Fibroblast of skin of left quadriceps (primary cell): ENCODE measurements around the gene TYRO3.
"Not testable (repeated sequence)": the region's sequence is repeated elsewhere in the genome, so short reads cannot be mapped to it uniquely, and the experiment has no call there.

Source experiments
- DNase-seq, 2 experiments: peaks; one replicate each; pipeline ENCODE4 v3.0.0-alpha.2; 2013; ENCODE audit warnings: low read depth in 2 of 2

TYRO3 gene

DNA sequence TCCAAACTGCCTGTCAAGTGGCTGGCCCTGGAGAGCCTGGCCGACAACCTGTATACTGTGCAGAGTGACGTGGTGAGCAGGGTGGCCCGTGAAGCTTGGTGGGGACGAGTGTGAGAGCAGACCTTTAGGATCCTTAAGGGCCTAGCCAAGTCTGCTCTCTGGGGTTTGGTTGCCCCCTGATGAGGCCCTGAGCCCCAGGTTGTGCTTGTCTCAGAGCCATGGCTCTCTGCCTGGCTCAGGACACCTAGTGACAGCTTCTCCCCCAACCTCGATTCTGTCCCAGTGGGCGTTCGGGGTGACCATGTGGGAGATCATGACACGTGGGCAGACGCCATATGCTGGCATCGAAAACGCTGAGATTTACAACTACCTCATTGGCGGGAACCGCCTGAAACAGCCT lies 14.4 kb downstream of the TYRO3 start:
- DNase-seq, result no peak

DNA sequence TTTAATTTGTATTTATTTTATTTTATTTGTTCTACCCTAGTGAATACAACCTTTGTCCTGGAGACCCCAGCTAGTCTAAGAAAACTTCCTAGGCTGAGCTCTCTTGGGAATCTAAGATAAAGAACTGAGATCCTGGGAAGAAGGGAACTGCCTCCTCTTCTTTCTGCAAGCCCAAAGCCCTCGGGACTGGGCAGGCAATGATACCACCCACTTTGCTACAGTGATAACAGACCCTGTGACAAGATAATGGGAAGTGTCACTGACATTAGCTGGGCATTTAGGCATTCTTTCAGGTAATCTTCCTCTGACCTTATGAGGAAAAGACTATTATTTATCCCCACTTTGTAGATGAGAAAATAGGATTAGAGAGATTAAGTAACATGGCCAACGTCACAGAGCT lies 15.1 kb downstream of the TYRO3 start:
- DNase-seq, result no peak

DNA sequence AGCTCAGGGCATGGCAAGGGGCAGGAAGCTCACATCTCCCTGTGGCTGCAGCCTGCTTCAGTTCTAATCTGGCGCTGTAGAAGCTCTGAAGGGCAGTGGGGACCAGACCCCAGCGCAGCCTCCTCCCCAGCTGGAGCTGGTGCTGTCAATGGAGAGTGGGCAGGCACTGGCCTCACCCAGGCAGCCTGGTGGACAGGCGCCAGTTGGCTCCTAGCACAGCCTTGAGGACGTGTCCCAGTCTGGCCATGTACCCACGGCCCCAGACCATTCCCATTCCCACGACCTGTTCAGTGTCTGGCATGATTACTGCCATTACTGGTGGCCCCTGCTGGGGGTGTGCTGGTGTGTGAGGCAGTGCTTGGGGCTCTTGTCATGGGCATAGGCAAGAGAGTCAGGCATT lies 16.3 kb downstream of the TYRO3 start:
- DNase-seq, result no peak

DNA sequence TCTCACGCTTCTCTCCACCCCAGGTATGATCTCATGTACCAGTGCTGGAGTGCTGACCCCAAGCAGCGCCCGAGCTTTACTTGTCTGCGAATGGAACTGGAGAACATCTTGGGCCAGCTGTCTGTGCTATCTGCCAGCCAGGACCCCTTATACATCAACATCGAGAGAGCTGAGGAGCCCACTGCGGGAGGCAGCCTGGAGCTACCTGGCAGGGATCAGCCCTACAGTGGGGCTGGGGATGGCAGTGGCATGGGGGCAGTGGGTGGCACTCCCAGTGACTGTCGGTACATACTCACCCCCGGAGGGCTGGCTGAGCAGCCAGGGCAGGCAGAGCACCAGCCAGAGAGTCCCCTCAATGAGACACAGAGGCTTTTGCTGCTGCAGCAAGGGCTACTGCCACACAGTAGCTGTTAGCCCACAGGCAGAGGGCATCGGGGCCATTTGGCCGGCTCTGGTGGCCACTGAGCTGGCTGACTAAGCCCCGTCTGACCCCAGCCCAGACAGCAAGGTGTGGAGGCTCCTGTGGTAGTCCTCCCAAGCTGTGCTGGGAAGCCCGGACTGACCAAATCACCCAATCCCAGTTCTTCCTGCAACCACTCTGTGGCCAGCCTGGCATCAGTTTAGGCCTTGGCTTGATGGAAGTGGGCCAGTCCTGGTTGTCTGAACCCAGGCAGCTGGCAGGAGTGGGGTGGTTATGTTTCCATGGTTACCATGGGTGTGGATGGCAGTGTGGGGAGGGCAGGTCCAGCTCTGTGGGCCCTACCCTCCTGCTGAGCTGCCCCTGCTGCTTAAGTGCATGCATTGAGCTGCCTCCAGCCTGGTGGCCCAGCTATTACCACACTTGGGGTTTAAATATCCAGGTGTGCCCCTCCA lies 19.1 kb downstream of the TYRO3 start:
- DNase-seq, result no peak

DNA sequence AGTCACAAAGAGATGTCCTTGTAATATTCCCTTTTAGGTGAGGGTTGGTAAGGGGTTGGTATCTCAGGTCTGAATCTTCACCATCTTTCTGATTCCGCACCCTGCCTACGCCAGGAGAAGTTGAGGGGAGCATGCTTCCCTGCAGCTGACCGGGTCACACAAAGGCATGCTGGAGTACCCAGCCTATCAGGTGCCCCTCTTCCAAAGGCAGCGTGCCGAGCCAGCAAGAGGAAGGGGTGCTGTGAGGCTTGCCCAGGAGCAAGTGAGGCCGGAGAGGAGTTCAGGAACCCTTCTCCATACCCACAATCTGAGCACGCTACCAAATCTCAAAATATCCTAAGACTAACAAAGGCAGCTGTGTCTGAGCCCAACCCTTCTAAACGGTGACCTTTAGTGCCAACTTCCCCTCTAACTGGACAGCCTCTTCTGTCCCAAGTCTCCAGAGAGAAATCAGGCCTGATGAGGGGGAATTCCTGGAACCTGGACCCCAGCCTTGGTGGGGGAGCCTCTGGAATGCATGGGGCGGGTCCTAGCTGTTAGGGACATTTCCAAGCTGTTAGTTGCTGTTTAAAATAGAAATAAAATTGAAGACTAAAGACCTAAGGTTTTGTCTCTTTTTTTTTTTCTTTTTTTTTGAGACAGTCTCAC lies 19.8 kb downstream of the TYRO3 start:
- DNase-seq, result no peak

DNA sequence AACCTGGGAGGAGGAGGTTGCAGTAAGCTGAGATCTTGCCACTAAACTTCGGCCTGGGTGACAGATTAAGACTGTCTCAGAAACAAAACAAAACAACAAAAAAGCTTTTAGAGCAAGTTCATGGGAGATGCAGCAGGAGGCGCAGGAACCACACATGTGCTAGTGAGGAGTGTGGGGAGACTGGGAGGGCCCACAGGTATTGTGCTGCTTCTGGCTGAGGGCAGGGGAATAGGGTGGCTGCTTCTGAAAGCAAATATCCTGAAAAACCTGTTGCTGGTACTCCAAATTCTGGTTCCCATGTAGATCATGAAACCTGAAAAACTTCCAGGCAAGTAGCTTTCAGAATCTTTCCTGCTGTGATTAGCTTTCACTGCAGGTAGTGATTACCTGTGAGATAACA lies 22.1 kb downstream of the TYRO3 start:
- no peak for DNase-seq

DNA sequence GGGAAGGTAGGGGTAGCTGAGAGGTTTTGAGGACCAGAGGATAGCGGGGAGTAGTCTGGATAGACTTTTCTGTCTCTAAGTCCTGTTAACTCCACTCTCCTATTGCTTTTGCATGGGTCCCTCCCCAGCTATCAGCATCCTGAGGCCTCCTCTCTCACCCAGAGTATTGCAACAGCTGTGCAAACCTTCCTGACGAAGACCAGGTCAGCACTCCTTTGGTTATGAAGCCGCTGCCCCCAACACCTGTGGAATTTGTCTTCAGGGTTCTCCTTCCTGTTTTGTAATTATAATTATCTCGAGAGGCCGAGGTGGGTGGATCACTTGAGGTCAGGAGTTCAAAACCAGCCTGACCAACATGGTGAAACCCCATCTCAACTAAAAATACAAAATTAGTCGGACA lies 24.8 kb downstream of the TYRO3 start:
- DNase-seq, result no peak

DNA sequence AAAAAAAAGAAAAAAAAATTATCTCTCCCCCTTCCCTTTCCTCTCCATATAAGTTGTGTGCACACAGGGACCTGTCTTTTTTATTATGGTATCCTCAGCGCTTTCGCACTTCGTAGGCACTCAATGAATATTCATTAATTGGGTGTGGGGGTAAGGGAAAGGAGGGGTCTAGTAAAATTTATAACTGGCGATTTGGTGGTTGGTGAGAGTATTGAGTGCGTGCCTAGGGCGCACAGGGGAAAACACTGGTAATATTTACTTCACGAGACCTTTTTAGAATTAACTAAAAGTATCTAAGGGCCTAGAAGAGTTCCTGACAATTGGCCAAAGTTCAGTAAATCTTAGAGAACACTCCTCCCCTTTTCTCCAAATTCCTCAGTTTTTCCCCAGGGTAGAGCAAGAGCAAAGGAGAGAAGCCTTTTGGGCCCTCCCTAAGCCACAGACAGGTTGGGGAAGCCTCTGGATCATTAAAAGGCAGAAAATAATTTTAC lies 25.7 kb downstream of the TYRO3 start:
- DNase-seq, result no peak

DNA sequence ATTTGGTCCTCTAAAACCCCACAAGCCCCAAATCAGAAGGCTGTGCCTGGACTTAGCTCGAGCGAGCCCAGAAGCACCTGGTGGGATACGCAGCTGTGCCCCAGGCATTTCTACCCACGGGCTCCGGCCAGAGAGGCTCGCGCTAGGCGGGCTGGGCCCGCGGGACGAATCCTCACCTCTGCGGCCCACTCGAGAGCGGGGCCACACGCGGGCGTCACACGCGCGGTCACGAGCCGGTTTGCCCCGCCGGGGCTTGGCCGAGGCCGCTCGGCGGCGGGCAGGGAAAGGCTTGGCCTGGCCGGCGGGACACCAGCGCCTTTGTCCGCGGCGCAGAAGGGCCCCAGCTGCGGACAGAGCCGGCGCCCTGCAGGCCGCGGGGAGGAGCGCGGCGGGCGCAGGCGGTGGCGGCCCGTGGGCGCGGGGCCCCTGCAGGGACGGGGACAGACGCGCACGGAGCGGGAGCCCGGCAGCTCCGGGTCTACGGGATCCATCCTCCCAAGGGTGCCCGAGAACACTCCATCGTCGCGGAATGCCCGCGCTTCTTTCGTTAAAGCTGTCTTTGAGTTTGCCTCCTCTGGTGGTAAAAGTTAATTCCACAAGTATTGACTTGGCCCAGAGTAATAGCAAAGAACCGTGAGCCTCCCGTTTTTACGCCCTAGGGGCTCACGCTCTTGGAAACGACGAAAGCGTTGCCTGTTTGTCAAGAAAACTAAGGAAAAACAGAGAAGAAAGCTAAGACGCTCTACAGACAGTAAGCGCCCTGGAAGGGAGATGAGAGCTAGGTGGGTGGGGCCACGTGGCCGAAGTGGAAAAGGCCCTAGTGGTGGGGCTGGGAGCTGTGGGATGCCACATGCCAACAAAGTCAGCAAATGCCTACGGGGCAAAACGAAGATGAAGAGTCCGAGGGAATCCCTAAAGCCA lies 26.4 kb downstream of the TYRO3 start:
- DNase-seq, result no peak

DNA sequence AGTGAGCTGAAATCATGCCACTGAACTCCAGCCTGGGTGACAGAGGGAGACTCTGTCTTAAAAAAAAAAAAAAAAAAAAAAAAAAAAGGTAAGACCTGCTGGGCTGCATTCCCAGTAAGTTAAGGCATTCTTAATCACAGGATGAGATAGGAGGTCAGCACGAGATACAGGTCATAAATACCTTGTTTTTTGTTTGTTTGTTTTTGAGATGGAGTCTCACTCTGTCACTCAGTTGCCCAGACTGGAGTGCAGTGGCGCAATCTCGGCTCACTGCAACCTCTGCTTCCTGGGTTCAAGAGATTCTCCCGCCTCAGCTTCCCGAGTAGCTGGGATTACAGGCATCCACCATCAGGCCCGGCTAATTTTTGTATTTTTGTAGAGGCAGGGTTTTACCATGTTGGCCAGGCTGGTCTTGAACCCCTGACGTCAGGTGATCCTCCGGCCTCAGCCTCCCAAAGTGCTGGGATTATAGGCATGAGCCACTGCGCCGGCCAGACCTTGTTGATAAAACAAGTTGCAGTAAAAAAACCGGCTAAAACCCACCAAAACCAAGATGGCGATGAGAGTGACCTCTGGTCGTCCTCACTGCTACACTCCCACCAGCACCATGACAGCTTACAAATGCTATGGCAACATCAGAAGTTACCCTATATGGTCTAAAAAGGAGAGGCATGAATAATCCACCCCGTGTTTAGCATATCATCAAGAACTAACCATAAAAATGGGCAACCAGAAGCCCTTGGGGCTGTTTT lies 27.7 kb downstream of the TYRO3 start:
- DNase-seq, result not testable (repeated sequence)

DNA sequence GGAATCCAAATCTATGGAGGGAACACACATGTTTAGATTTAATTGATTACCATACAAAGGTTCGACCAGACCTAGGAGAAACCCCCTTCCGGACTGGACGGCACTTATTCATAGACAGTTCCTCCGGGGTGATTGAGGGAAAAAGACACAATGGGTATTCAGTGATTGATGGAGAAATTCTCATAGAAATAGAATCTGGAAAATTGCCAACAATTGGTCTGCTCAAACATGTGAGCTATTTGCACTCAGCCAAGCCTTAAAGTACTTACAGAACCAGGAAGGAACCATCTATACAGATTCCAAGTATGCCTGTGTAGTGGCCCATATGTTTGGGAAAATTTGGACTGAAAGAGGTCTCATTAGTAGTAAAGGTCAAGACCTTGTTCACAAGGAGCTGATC lies 30.0 kb downstream of the TYRO3 start:
- DNase-seq, result not testable (repeated sequence)

DNA sequence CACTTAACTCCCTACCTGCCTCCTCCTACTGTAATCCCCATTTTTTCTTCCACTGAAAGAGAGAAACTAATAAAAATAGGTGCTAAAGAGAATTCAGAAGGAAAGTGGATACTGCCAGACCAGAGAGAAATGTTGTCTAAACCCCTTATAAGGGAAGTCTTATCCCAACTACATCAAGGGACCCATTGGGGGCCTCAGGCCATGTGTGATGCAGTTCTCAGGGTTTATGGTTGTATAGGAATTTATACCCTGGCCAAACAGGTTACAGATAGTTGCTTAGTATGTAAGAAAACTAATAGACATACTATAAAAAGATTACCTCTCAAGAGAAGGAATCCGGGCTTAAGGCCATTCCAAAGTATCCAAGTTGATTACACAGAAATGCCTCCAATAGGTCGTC lies 30.6 kb downstream of the TYRO3 start:
- not testable (repeated sequence) for DNase-seq

DNA sequence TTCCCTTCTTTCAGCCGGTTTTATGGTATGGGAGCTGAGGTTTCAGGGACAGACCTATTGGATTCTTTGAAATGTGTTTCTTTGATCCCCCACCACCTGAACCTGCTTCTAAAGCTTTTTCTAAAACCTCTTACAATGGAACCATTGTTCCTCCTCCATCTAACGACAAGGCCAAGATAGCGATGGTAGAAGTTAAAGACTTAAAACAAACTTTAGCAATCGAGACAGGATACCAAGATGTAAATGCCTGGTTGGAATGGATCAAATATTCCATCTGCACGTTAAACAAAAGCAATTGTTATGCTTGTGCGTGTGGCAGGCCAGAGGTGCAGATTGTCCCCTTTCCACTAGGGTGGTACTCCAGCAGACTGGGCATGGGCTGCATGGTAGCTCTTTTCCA lies 32.2 kb downstream of the TYRO3 start:
- not testable (repeated sequence) for DNase-seq

DNA sequence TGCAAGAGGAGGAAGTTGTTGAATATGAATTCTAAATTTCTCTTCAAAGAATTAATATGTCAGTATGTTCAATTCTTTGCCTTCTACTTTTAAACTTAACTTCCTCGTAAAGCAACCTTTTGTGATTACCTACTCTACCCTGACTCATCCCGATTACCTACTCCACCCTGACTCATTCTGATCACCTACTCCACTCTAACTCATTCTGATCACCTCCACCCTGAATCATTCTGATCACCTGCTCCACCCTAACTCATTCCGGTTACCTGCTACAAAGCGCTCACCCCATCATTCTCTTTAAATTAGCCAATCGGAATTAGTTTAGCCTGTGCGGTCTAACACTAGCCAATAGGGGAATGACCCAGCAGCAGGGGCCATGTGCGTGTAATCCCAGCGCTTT lies 33.7 kb downstream of the TYRO3 start:
- not testable (repeated sequence) for DNase-seq

DNA sequence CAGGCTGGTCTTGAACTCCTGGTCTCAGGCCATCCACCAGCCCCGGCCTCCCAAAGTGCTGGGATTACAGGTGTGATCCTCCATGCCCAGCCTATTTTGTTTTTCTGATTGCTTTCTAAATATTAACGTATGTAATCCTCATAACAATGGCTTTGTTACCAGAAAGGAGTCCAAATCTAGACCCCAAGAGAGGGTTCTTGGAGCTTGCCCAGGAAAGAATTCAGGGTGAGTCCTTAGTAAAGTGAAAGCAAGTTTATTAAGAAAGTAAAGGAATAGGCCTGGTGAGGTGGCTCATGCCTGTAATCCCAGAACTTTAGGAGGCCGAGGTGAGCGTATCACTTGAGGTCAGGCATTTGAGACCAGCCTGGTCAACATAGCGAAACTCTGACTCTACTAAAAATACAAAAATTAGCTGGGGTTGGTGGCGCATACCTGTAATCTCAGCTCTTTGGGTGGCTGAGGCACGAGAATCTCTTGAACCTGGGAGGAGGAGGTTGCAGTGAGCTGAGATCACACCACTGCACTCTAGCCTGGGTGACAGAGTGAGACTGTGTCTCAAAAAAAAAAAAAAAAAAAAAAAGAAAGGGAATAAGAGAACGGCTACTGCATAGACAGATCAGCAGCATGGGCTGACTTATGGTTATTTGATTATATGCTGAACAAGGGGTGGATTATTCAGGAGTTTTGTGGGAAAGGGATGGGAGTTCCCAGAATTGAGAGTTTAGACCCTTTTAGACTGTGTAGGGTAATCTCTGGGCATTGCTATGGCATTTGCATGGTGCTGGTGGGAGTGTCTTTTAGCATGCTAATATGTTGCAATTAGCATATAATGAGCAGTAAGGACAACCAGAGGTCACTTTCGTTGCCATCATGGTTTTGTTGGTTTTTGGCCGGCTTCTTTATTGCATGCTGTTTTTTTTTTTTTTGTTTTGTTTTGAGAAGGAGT lies 36.1 kb downstream of the TYRO3 start:
- no peak for DNase-seq

DNA sequence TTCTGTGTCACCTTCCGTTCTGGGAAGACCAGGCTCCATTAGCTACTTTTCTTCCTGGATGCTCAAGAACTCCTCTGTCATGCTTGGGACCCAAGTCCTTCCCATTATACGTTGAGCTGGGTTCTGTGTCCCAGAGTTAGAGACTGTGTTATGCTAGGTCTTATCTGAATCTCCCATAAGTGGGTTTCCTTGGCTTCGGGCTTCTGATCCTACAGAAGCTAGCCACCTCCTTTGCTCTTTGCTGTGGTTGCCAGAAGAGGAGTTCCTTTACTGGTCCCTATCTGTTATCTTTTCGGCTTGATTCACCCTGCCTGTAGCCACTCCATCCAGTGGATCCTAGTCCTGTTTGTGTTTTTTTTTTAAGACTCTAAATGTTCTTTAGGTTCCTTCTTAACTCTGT lies 38.0 kb downstream of the TYRO3 start:
- DNase-seq, result no peak

DNA sequence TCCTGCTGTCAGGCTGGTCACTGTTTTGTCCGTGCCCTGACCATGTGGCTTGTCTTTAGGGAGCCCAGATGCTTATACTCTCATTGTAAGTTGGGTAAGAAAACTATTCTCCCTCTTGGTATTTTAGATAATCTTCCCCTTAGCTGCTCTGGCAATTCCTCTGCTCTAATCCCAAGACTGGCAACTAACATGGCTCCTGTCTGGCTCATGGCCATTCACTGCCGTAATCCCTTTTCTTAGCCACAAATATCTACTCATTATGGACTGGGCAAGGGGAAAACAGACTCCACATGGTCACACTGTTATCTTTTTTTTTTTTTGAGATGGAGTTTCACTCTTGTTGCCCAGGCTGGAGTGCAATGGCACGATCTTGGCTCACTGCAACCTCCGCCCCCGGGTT lies 38.8 kb downstream of the TYRO3 start:
- no peak for DNase-seq

DNA sequence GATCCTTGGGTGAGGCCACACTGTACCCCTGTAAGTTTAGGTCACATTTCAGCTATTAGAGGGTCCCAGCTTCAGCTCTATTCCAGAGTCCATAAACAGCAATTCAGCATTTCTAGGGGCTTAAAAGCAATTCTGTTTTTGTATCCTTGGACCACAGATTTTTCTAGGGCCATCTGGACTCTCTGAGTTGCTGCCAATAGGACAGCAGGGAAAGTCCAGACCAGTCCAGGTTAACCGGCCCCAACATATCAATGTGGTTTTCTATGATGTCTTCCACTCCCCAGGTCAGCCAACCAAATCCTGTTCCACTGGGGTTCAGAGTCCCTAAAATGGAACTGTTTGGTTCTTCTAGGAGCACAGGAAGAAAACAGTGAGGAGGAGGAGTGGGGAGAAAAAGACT lies 40.0 kb downstream of the TYRO3 start:
- no peak for DNase-seq

DNA sequence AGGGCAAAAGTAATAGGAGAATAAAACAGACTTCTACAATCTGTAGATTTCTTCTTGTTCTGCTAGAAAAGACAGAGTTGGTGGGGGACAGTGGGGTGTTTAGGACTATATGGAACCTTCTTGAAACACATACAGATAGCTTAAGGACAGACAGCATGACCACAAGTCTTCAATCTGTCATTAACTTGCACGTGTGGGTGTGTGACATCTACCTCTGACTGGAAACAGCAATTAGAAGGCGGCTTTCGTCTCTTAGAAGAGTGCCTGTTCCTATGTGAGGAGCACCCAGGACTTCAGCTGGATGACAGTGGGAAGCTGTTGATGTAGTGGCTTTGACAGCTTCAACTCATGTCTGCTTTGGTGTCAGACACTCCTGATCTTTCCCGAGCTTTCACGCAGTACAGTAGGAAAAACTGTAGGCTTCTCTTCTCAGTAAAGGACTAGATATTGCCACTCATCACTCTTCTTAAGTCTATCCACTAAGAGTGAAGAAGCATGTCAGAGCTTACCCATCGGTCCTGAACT lies 44.5 kb downstream of the TYRO3 start:
- no peak for DNase-seq
